Measurements from ENCODE around the gene LRRC34.

DNA sequence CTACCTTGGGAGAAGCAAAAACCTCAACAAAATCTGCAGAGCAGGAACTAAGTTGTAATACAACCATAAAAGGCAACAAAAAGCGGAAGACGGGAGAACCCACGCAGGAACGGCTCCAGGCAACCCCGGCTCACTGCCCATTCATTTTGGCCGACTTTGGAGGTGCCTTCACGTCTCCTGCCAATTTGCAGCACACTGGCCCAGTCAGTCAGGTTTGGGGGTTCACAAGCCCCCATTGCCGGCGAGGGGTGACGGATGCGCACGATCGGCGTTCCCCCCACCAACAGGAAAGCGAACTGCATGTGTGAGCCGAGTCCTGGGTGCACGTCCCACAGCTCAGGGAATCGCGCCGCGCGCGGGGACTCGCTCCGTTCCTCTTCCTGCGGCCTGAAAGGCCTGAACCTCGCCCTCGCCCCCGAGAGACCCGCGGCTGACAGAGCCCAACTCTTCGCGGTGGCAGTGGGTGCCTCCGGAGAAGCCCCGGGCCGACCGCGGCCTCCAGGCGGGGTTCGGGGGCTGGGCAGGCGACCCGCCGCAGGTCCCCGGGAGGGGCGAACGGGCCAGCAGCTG lies 48.3 kb downstream of the LRRC34 start:
- TF ChIP-seq EZH2 (IDR thresholded peaks at IDR 0.05) (no peak), POLR2AphosphoS5 (IDR thresholded peaks at IDR 0.05; ENCODE audit: borderline replicate concordance, low read depth, low read length) (no peak)
